Lung (tissue), 12 donors: ENCODE data around the gene PHLDA1. TPM values are rescaled to one million over a fixed set of nuclear protein-coding genes. Genes with fewer than 3 reads are reported as not detected.

Source experiments
- ATAC-seq: fragments of 200-7000 bp; cut with Tn5 transposase; one replicate; pipeline ENCODE4 v1.9.1; 2020; ENCODE audit warnings: moderate number of reproducible peaks; ENCODE audit not compliant: insufficient read depth, low FRiP score
- DNase-seq, 3 donors: peaks; one replicate each; pipeline ENCODE4 v3.0.0-alpha.2; 2013 to 2017
- H3K27ac ChIP-seq, 2 donors: one replicate each; pipeline ENCODE4 v1.5.1; 2013; ENCODE audit warnings: mild to moderate bottlenecking in 2 of 2, moderate library complexity in 2 of 2, control low read depth in 1 of 2, inconsistent platforms in 1 of 2, low read depth in 1 of 2, low read length in 1 of 2
- H3K27me3 ChIP-seq, 3 donors: one replicate each; pipeline ENCODE4 v1.5.1; 2013; ENCODE audit warnings: low read length in 2 of 3; ENCODE audit not compliant: control insufficient read depth in 3 of 3, insufficient read depth in 3 of 3
- H3K36me3 ChIP-seq, 4 donors: one replicate each; pipeline ENCODE4 v1.5.1; 2013; ENCODE audit warnings: low read length in 4 of 4, mild to moderate bottlenecking in 1 of 4, moderate library complexity in 1 of 4; ENCODE audit not compliant: control insufficient read depth in 4 of 4, insufficient read depth in 4 of 4
- H3K4me1 ChIP-seq, 5 donors: one replicate each; pipeline ENCODE4 v1.5.1; 2013; ENCODE audit warnings: low read length in 5 of 5, mild to moderate bottlenecking in 2 of 5, moderate library complexity in 1 of 5; ENCODE audit not compliant: control insufficient read depth in 5 of 5, insufficient read depth in 5 of 5
- H3K4me3 ChIP-seq: one replicate; pipeline ENCODE4 v1.5.1; 2013; ENCODE audit warnings: mild to moderate bottlenecking, control low read depth, moderate library complexity
- H3K9ac ChIP-seq, 2 donors: one replicate each; pipeline ENCODE4 v1.5.1; 2013; ENCODE audit warnings: low read length in 2 of 2, control low read depth in 1 of 2; ENCODE audit not compliant: insufficient read depth in 1 of 2
- H3K9me3 ChIP-seq, 4 donors: one replicate each; pipeline ENCODE4 v1.5.1; 2013; ENCODE audit warnings: low read length in 3 of 4, mild to moderate bottlenecking in 1 of 4, moderate library complexity in 1 of 4; ENCODE audit not compliant: control insufficient read depth in 4 of 4, insufficient read depth in 3 of 4
- WGBS, 2 donors: extraction: QIAGEN DNeasy Blood & Tissue Kit; methylation state at CpG; one replicate each; pipeline ENCODE4 v1.1.7; 2013; 5-methylcytosine and 5-hydroxymethylcytosine counted together
- polyA plus RNA-seq, 2 donors: library from polyadenylated mRNA; stranded (reverse); fragments of 200-250 nt; gene quantifications; one replicate each; pipeline ENCODE4 v1.2.1, GENCODE V29; 2013
- total RNA-seq, 2 donors: library from RNA; depleted of rRNA in 1 of 2; stranded (reverse); fragments of >200 nt in 1 of 2; gene quantifications; one replicate each; pipeline ENCODE4 v1.2.1, GENCODE V29; 2014 to 2021
- TF ChIP-seq, protein P1 (sequence below): IDR thresholded peaks from 2 replicates; pipeline ENCODE4 v1.5.1; 2012; ENCODE audit warnings: mild to moderate bottlenecking; ENCODE audit errors: control extremely low read depth, extremely low read depth
- donor health status: control.
- donor health status: control.
- donor health status: Bipolar disorder and iron deficiency.
- donor health status: healthy.
- donor health status: DM: yes; HTN: yes; CAD: no.

PHLDA1 gene
- total and polyA plus RNA-seq, 4 donors = 6.5 to 22.1 (median 17.2) TPM

DNA sequence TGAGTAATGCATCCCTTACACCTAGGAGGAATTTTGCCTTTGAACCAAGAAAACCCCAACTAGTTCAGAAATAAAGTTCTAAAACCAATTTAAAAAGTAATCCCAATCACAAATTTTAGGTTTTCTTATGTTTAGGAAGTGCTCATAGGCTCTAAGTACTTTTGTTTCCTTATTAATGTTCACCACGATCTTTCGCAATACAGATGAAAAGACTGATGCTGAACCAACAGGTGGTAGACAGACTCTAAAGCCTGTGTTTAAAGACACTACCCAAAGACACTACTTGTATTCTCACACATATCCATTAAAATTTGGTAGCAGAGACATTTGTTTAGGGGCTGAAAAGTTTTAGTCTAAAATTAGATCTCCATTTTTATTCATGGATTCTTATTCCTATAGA is 10.6 kb upstream of the PHLDA1 start:
- peaks cover 0 to 5% (median 3%) of the 10 kb centered on the region in 5 donors for H3K4me1 ChIP-seq
- no peaks in the 10 kb centered on the region for H3K9me3 ChIP-seq
- H3K9ac ChIP-seq = no peak overlapping the region
- H3K4me3 ChIP-seq = no peak overlapping the region
- no peaks in the 10 kb centered on the region for H3K27me3 ChIP-seq
- H3K27ac ChIP-seq = no peak overlapping the region
- no peak for ATAC-seq
- 56 to 76% methylated on average over 2 of the region's 2 CpGs for WGBS, 2 donors
- DNase-seq = no peak
- H3K36me3 ChIP-seq = peaks cover 2 to 15% (median 5%) of the 10 kb centered on the region in 4 donors
- TF ChIP-seq, protein P1, sequence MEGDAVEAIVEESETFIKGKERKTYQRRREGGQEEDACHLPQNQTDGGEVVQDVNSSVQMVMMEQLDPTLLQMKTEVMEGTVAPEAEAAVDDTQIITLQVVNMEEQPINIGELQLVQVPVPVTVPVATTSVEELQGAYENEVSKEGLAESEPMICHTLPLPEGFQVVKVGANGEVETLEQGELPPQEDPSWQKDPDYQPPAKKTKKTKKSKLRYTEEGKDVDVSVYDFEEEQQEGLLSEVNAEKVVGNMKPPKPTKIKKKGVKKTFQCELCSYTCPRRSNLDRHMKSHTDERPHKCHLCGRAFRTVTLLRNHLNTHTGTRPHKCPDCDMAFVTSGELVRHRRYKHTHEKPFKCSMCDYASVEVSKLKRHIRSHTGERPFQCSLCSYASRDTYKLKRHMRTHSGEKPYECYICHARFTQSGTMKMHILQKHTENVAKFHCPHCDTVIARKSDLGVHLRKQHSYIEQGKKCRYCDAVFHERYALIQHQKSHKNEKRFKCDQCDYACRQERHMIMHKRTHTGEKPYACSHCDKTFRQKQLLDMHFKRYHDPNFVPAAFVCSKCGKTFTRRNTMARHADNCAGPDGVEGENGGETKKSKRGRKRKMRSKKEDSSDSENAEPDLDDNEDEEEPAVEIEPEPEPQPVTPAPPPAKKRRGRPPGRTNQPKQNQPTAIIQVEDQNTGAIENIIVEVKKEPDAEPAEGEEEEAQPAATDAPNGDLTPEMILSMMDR = no peak

DNA sequence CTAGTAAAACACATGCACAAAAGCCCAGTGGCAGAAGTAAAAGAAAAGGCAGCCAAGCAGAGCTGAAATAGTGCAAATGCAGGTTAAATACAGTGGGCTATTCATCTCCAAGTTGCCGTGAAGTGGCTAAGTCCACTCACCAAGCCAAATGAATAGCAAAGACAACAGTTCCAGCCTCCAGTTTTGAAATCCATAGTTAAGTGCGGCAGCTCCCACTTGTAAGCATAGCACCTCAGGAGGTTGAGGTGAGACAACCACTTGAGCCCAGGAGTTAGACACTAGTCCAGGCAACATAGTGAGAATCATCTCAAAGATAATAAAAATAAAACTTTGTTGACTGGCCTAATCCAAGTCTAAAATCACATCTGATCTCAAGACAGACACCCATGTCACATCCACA is 9.8 kb upstream of the PHLDA1 start:
- H3K36me3 ChIP-seq = peaks cover 0 to 12% (median 3%) of the 10 kb centered on the region in 4 donors
- no peaks in the 10 kb centered on the region for H3K9me3 ChIP-seq
- no peaks in the 10 kb centered on the region for H3K27me3 ChIP-seq
- peaks cover 0 to 5% (median 3%) of the 10 kb centered on the region in 5 donors for H3K4me1 ChIP-seq
- H3K9ac ChIP-seq = no peak overlapping the region
- TF ChIP-seq, protein P1 = no peak
- ATAC-seq (no peak), DNase-seq (peak in 1 of 3 donors; percentile 46)
- WGBS, 2 donors = 68 to 89% methylated on average over 2 of the region's 2 CpGs
- no peak overlapping the region for H3K4me3 ChIP-seq
- H3K27ac ChIP-seq = no peak overlapping the region

DNA sequence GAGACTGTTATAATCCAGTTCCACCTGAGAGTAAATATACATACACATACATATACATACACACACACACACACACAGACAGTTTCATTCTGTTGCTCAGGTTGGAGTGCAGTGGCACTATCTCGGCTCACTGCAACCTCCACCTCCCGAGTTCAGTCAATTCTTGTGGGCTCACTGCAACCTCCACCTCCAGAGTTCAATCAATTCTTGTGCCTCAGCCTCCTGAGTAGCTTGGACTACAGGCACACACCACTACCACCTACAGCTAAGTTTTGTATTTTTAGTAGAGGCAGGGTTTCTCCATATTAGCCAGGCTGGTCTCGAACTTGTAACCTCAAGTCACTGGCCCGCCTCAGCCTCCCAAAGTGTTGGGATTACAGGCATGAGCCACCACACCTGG is 8.9 kb upstream of the PHLDA1 start:
- no peaks in the 10 kb centered on the region for H3K9me3 ChIP-seq
- H3K9ac ChIP-seq = no peak overlapping the region
- no peaks in the 10 kb centered on the region for H3K27me3 ChIP-seq
- H3K4me3 ChIP-seq = no peak overlapping the region
- H3K4me1 ChIP-seq = peaks cover 0 to 5% (median 4%) of the 10 kb centered on the region in 5 donors
- WGBS, 2 donors = 89 to 97% methylated on average over 4 of the region's 4 CpGs
- ATAC-seq = no peak
- no peak for DNase-seq
- H3K36me3 ChIP-seq = peaks cover 0 to 12% (median 3%) of the 10 kb centered on the region in 4 donors
- no peak overlapping the region for H3K27ac ChIP-seq
- TF ChIP-seq, protein P1 = no peak

DNA sequence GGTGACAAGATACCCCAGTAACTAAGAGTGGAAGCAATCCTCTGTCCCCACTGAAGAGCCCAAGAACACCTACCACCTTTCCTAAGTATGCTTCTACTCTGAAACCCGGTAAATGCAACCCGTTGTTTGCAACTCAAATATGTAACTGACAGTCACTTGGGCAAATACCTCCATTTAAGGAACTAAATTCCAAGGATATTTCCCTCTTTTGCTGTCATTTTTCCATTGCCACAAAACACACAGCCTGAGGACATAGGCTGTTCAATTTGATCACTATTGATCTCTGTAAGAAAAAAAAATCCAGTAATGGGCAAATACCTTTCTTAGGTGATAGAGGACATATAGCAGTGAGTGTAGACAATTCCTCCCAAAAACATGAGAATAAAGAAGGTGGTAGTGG is 6.6 kb upstream of the PHLDA1 start:
- Histone ChIP-seq H3K36me3 (peaks cover 0 to 5% (median 0%) of the 10 kb centered on the region in 4 donors), H3K27ac (no peak overlapping the region), H3K9ac (no peak overlapping the region), H3K27me3 (no peaks in the 10 kb centered on the region), H3K4me1 (peaks cover 0 to 26% (median 13%) of the 10 kb centered on the region in 5 donors), H3K9me3 (no peaks in the 10 kb centered on the region), H3K4me3 (no peak overlapping the region)
- 50 to 60% methylated on average over 2 of the region's 2 CpGs for WGBS, 2 donors
- TF ChIP-seq, protein P1 = no peak
- no peak for ATAC-seq
- no peak for DNase-seq
